MM.1S (cell line): Measurements from ENCODE around the gene SWAP70.

Experiments used
- DNase-seq: peaks from one replicate; pipeline ENCODE4 v3.0.0-alpha.2; 2015
- H2AFZ ChIP-seq: fragments of 300-600 bp; sonication (generic); 2 replicates; pipeline ENCODE4 v1.6.0; 2016; ENCODE audit warnings: antibody characterized with exemption, low read length
- H3F3A ChIP-seq: fragments of 300-600 bp; sonication (generic); 2 replicates; pipeline ENCODE4 v1.6.1; 2016; ENCODE audit warnings: mild to moderate bottlenecking, antibody characterized with exemption, low read length, moderate library complexity, mixed read lengths; ENCODE audit not compliant: insufficient read depth
- H3K27ac ChIP-seq: fragments of 300-600 bp; sonication (generic); 2 replicates; pipeline ENCODE4 v1.5.1; 2016; ENCODE audit warnings: mild to moderate bottlenecking, low read length
- H3K27me3 ChIP-seq: fragments of 300-600 bp; sonication (generic); replicated peaks from 2 replicates; pipeline ENCODE4 v1.6.0; 2016; ENCODE audit warnings: low read length; ENCODE audit not compliant: insufficient read depth
- H3K36me3 ChIP-seq: fragments of 300-600 bp; sonication (generic); replicated peaks from 2 replicates; pipeline ENCODE4 v1.6.1; 2016; ENCODE audit warnings: mild to moderate bottlenecking, low read length, mixed read lengths; ENCODE audit not compliant: insufficient read depth
- H3K4me1 ChIP-seq: fragments of 300-600 bp; sonication (generic); 2 replicates; pipeline ENCODE4 v1.6.1; 2016; ENCODE audit warnings: low read length, mixed read lengths
- H3K4me2 ChIP-seq: fragments of 300-600 bp; sonication (generic); 2 replicates; pipeline ENCODE4 v1.6.0; 2016; ENCODE audit warnings: low read depth, low read length
- H3K4me3 ChIP-seq: fragments of 300-600 bp; sonication (generic); 2 replicates; pipeline ENCODE4 v1.5.1; 2016; ENCODE audit warnings: low read length, mixed read lengths
- H3K79me2 ChIP-seq: fragments of 300-600 bp; sonication (generic); 2 replicates; pipeline ENCODE4 v1.6.1; 2016; ENCODE audit warnings: mixed run types, low read length, mixed read lengths
- H3K9ac ChIP-seq: fragments of 300-600 bp; sonication (generic); 2 replicates; pipeline ENCODE4 v1.6.1; 2016; ENCODE audit warnings: low read length, mixed read lengths
- H3K9me2 ChIP-seq: fragments of 300-600 bp; sonication (generic); replicated peaks from 2 replicates; pipeline ENCODE4 v1.6.1; 2016; ENCODE audit warnings: mild to moderate bottlenecking, low read length, mixed read lengths; ENCODE audit not compliant: insufficient read depth
- H3K9me3 ChIP-seq: fragments of 300-600 bp; sonication (generic); replicated peaks from 2 replicates; pipeline ENCODE4 v1.6.1; 2016; ENCODE audit warnings: mild to moderate bottlenecking, low read length, mixed read lengths; ENCODE audit not compliant: insufficient read depth
- H4K20me1 ChIP-seq: fragments of 300-600 bp; sonication (generic); 2 replicates; pipeline ENCODE4 v1.6.1; 2016; ENCODE audit warnings: mild to moderate bottlenecking, low read length, moderate library complexity, mixed read lengths; ENCODE audit not compliant: insufficient read depth
- EZH2 ChIP-seq: fragments of 300-600 bp; sonication (generic); optimal IDR thresholded peaks from 2 replicates; pipeline ENCODE3; 2017; ENCODE audit warnings: low read depth, mild to moderate bottlenecking, antibody characterized with exemption, low read length, mixed read lengths
- EZH2phosphoT487 ChIP-seq: fragments of 300-600 bp; sonication (generic); IDR thresholded peaks from 2 replicates; pipeline ENCODE4 v1.6.1; 2018; ENCODE audit warnings: antibody characterized with exemption, low read length
- TF ChIP-seq, protein P1 (sequence below): fragments of 300-600 bp; sonication (generic); IDR thresholded peaks from 2 replicates; pipeline ENCODE4 v1.5.1; 2016; ENCODE audit warnings: antibody characterized with exemption, low read length, mixed read lengths

SWAP70 gene

DNA sequence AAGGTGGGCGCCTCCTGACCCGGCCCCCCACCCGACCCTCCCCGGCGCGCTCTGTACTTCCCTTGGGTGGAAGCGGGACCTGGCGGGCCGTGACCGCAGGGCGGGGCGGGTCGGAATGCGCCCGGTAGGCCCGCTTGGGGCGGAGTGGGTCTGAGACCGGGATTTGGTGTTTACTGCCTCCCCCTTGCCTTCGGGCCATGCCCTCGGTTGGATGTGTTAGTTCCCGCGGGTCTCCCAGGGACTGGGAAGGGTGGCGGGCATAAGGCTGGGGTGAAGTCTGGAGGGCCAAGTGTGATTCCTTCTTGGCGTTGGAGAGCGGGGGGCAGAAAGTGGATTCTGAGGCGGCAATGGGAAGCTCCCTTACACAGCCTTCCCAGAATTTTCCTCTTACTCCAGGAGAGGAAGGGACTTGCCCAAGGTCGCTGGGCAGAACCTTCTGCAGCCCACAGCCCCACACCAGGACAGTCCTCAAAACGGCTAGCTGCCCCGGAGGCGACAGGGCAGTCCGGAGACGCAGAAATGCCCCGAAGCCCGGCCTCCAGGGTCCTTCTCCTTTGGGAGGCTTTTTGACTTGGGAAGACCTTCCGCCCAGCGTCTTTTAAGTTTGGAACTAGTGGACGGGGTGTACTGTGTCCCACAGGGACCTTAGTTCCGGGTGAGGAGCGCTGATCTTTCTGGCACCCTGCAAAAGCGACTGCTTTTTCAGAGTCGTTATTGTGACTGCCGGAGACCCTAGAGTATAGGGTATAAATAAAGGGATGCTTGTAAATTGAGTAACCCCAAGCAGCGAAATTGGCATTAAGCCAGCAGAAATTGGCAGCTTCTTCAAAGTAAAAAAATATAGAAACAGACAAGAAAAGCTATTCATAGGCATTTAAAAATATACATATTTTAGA, 647 bp downstream of the SWAP70 start:
- Histone ChIP-seq H3F3A (no peaks in the 10 kb centered on the region), H3K4me3 (peak overlapping the region; percentile 85), H4K20me1 (no peaks in the 10 kb centered on the region), H3K4me2 (peak overlapping the region; percentile 100), H3K9ac (peak overlapping the region; percentile 58; the same call in 1 of the 2 replicates), H3K27ac (no peak overlapping the region), H3K4me1 (no peaks in the 10 kb centered on the region), H3K9me2 (no peaks in the 10 kb centered on the region), H2AFZ (peak overlapping the region; percentile 99), H3K9me3 (no peaks in the 10 kb centered on the region), H3K36me3 (no peaks in the 10 kb centered on the region), H3K27me3 (peaks cover 10% of the 10 kb centered on the region; the same call in 1 of the 2 replicates), H3K79me2 (no peaks in the 10 kb centered on the region)
- TF ChIP-seq EZH2phosphoT487 = no peak
- peak; percentile 28 for DNase-seq

DNA sequence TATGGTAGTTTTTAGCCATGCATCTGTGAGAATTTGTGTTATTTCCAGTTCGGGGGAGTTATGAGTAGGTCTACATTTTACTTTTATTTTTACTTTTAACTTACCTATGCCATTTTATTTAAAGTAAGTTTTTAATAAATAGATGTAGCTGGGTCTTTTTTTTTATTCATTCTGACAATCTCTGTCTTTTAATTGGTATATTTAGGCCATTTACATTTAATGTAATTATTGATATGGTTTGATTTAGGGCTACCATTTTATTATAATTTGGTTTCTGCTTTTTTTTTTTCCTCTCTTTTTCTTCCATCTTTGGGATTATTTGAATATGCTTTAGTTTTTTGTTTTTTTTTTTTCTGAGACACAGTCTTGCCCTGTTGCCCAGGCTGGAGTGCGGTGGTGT, 1.9 kb downstream of the SWAP70 start:
- DNase-seq = no peak
- H3K79me2 ChIP-seq = no peaks in the 10 kb centered on the region
- H3K27me3 ChIP-seq = peaks cover 10% of the 10 kb centered on the region; the same call in 1 of the 2 replicates
- no peaks in the 10 kb centered on the region for H4K20me1 ChIP-seq
- H2AFZ ChIP-seq = no peak overlapping the region
- no peaks in the 10 kb centered on the region for H3F3A ChIP-seq
- H3K27ac ChIP-seq = no peak overlapping the region
- H3K9ac ChIP-seq = no peak overlapping the region
- no peak overlapping the region for H3K4me2 ChIP-seq
- no peaks in the 10 kb centered on the region for H3K4me1 ChIP-seq
- H3K4me3 ChIP-seq = no peak overlapping the region
- H3K36me3 ChIP-seq = no peaks in the 10 kb centered on the region
- no peaks in the 10 kb centered on the region for H3K9me2 ChIP-seq
- H3K9me3 ChIP-seq = no peaks in the 10 kb centered on the region
- TF ChIP-seq EZH2phosphoT487 (no peak), EZH2 (no peak)
- TF ChIP-seq, protein P1, sequence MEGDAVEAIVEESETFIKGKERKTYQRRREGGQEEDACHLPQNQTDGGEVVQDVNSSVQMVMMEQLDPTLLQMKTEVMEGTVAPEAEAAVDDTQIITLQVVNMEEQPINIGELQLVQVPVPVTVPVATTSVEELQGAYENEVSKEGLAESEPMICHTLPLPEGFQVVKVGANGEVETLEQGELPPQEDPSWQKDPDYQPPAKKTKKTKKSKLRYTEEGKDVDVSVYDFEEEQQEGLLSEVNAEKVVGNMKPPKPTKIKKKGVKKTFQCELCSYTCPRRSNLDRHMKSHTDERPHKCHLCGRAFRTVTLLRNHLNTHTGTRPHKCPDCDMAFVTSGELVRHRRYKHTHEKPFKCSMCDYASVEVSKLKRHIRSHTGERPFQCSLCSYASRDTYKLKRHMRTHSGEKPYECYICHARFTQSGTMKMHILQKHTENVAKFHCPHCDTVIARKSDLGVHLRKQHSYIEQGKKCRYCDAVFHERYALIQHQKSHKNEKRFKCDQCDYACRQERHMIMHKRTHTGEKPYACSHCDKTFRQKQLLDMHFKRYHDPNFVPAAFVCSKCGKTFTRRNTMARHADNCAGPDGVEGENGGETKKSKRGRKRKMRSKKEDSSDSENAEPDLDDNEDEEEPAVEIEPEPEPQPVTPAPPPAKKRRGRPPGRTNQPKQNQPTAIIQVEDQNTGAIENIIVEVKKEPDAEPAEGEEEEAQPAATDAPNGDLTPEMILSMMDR = no peak

DNA sequence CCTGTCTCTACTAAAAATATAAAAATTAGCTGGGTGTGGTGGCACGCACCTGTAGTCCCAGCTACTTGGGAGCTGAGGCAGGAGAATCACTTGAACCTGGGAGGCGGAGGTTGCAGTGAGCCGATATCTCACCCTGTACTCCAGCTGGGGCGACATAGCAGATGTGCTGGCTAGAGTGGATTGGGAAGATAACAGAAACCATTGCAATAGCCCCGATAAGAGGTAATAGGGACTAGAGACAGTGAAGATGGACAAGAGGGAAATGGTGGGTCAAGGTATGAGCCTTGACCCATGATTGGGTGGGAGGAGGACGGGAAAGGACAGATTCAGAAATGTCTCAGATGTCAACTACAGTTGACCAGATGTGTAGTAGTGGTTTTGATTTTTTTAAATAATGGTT, 6.1 kb downstream of the SWAP70 start:
- Histone ChIP-seq H3K4me1 (no peaks in the 10 kb centered on the region), H2AFZ (no peak overlapping the region), H3K36me3 (no peaks in the 10 kb centered on the region), H3F3A (no peaks in the 10 kb centered on the region), H3K9ac (no peak overlapping the region), H3K27me3 (no peaks in the 10 kb centered on the region), H3K79me2 (no peaks in the 10 kb centered on the region), H4K20me1 (no peaks in the 10 kb centered on the region), H3K4me3 (no peak overlapping the region), H3K9me3 (no peaks in the 10 kb centered on the region), H3K4me2 (no peak overlapping the region), H3K9me2 (no peaks in the 10 kb centered on the region), H3K27ac (no peak overlapping the region)
- TF ChIP-seq EZH2phosphoT487 (no peak), EZH2 (no peak)
- TF ChIP-seq, protein P1 = no peak
- no peak for DNase-seq
